Measurements from ENCODE around the gene CEP170B. TPM values are rescaled to one million over a fixed set of nuclear protein-coding genes. Genes with fewer than 3 reads are reported as not detected.

Gene CEP170B
- total and polyA plus RNA-seq, 2 of the 13 experiments (the other 11 are each of a cell fraction or from before 2014, with no cell fraction given): 4.3 to 8.8 TPM

DNA sequence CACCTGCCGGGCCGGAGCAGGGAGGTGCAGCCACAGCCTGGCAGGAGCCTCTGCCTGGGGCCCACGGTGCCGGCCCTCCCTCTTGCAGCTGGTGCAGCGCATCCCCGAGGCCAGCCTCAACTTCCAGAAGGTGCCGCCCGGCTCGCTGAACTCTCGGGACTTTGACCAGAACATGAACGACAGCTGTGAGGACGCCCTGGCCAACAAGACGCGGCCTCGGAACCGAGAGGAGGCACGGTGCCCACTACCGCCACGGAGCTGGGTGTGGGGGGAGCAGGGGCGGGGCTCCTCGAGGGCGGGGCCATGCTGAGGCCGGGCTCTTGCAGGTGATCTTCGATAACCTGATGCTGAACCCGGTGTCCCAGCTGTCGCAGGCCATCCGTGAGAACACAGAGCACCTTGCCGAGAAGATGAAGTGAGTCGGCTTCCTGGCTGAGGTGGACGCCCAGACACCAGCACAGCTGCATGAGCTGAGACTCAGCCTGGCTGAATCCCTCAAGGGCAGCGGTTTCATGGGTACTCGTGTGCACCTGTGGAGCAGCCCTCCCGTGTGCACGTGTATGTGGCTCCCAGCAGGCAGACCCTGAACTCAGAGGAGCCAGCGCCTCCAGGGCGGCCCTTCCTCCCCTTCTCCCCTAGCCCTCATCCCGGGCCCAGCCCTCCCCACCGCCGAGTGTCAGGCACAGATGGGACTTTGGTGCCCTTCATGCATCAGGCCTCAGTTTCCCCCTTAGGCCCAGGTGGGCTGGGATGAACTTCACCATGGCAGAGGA is 28.6 kb downstream of the CEP170B start:
- Histone ChIP-seq H3K4me1 (ENCODE audit: insufficient read depth, low read length) (peaks cover 9% of the 10 kb centered on the region; the same call in 1 of the 2 replicates), H3K79me2 (ENCODE audit: insufficient read depth, low read length) (no peaks in the 10 kb centered on the region), H3K4me3 (replicated peaks in 1 of 3; ENCODE audit: insufficient read depth in 1 of 3, low read depth in 2 of 3, low read length in 3 of 3) (no peak overlapping the region), H3K27ac (ENCODE audit: extremely low read length, insufficient read depth, low read length) (no peak overlapping the region), H4K20me1 (ENCODE audit: insufficient read depth, low read length) (no peaks in the 10 kb centered on the region), H3K36me3 (replicated peaks in 1 of 2; ENCODE audit: control insufficient read depth in 1 of 2, insufficient read depth in 2 of 2, low read length in 2 of 2) (no peaks in the 10 kb centered on the region), H3K4me2 (ENCODE audit: low read depth, low read length) (no peak overlapping the region), H3K9me3 (ENCODE audit: low read length) (no peaks in the 10 kb centered on the region), H3K27me3 (ENCODE audit: control insufficient read depth in 1 of 2, insufficient read depth in 2 of 2, low read length in 2 of 2) (0 out of 5 replicates have a peak, but pooled peaks cover 0 to under 1% of the 10 kb centered on the region in 2 experiments), H2AFZ (ENCODE audit: low read length) (no peak overlapping the region), H3K9ac (ENCODE audit: insufficient read depth, low read depth, low read length) (no peak overlapping the region)
- intact Hi-C loops (cut with micrococcal nuclease; ENCODE audit: unreplicated experiment): no loop called here
- TF ChIP-seq AGO2 (optimal IDR thresholded peaks at IDR 0.05; ENCODE audit: low read depth, low read length) (peak; percentile 75), ARID3A (IDR thresholded peaks at IDR 0.05; ENCODE audit: low read depth, low read length) (no peak)
- no TSS peak for BruUV-seq (replicated peaks)
- ATAC-seq (no peak), FAIRE-seq (no peak), DNase-seq (ENCODE audit: low spot score) (no peak)
- WGBS (ENCODE audit: low lambda C conversion rate): no CpG with 5 or more reads among the region's 39 CpGs
- in situ Hi-C loops (cut with HindIII; ENCODE audit: extremely low pct_ligation_motif_present, low pct_unique_long_range_greater_than_20kb): no loop called here
- ChIA-PET CTCF (ENCODE audit: low intra/inter-chr PET ratio, low total read pairs) (no interaction called here), POLR2A (interaction anchor here (1.4 to 1.8 kb wide), 2 partner anchors 17 to 29 kb away, joined by 3 to 6 read pairs; partner anchors contain the start of gene CEP170B)
